ENCODE results near the gene SESN3. TPM values are rescaled to one million over a fixed set of nuclear protein-coding genes. Genes with fewer than 3 reads are reported as not detected.
"Not testable (repeated sequence)": the region's sequence is repeated elsewhere in the genome, so short reads cannot be mapped to it uniquely, and the experiment has no call there.

SESN3 gene
- total RNA-seq, 1 experiment from 2014 or later = 4.9 TPM

DNA sequence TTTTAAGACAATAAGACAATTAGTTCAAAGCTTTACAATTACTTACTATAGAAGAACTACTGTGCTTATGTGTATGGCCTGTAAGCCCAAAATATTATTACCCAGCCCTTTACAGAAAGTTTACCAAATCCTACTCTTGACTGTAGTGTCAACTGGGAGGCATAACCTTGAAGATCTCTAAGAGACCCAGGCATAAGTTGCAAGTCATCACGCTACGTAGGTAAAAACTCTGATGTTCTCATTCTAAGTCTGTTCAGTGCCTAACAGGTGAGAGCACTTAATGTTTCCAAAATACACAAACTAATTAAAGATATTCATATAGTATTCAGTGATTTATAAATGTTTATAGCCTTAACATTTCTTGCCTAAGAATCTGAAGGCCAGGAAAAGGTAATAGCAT lies 12.9 kb downstream of the SESN3 start:
- no peaks in the 10 kb centered on the region for H3K27me3 ChIP-seq (replicated peaks; ENCODE audit: insufficient read depth, low read depth, low read length, poor library complexity)
- no peak for DNase-seq (ENCODE audit: low spot score)
- H3K27ac ChIP-seq (ENCODE audit: low read depth, low read length, poor library complexity, severe bottlenecking) = no peak overlapping the region
- H3K4me3 ChIP-seq (ENCODE audit: low read depth, low read length, poor library complexity, severe bottlenecking) = no peak overlapping the region
- no peak for TF ChIP-seq EZH2 (IDR thresholded peaks at IDR 0.05; ENCODE audit: borderline replicate concordance, low read depth, low read length, poor library complexity, severe bottlenecking)
- no peak for TF ChIP-seq CTCF (conservative IDR thresholded peaks at IDR 0.05; ENCODE audit: low read depth, low read length)
- H3K36me3 ChIP-seq (ENCODE audit: insufficient read depth, low read length, poor library complexity, severe bottlenecking) = no peaks in the 10 kb centered on the region
- H3K9me3 ChIP-seq (ENCODE audit: low read depth, low read length, poor library complexity, severe bottlenecking) = no peaks in the 10 kb centered on the region
- BruUV-seq (replicated peaks) = no TSS peak
- intact Hi-C loops (cut with micrococcal nuclease; ENCODE audit: unreplicated experiment) = no loop called here
- POLR2A ChIA-PET (ENCODE audit: low non-redundant PET) = no interaction called here
- CTCF ChIA-PET = no interaction called here
- H3K4me1 ChIP-seq (ENCODE audit: insufficient read depth, low read length, poor library complexity, severe bottlenecking) = no peaks in the 10 kb centered on the region

DNA sequence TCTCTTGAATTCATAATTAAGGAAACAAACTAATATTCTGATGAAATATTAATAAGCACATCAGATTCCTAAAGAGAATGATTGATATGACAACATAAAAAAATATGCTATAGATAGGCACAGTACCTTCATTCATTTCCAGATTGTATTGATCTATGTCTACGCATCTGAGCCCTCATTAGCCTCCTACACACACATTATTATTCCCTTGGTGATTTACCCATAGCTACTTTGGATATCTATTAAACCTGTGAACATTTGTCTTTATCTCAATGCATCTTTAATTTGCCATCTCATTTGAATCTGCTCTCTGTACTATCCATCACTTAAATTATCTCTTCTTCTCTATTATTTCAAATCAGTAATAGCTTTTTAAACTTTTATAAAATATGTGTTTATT lies 18.4 kb downstream of the SESN3 start:
- intact Hi-C loops (cut with micrococcal nuclease; ENCODE audit: unreplicated experiment) = no loop called here
- Histone ChIP-seq H3K27me3 (replicated peaks; ENCODE audit: insufficient read depth, low read depth, low read length, poor library complexity) (no peaks in the 10 kb centered on the region), H3K36me3 (ENCODE audit: insufficient read depth, low read length, poor library complexity, severe bottlenecking) (no peaks in the 10 kb centered on the region), H3K4me1 (ENCODE audit: insufficient read depth, low read length, poor library complexity, severe bottlenecking) (no peaks in the 10 kb centered on the region), H3K4me3 (ENCODE audit: low read depth, low read length, poor library complexity, severe bottlenecking) (no peak overlapping the region), H3K9me3 (ENCODE audit: low read depth, low read length, poor library complexity, severe bottlenecking) (no peaks in the 10 kb centered on the region), H3K27ac (ENCODE audit: low read depth, low read length, poor library complexity, severe bottlenecking) (no peak overlapping the region)
- CTCF ChIA-PET = interaction anchor here (1.4 kb wide), 1 partner anchor 493 kb away, joined by 3 read pairs; no protein-coding TSS in a partner anchor
- POLR2A ChIA-PET (ENCODE audit: low non-redundant PET) = no interaction called here
- DNase-seq (ENCODE audit: low spot score) = no peak
- BruUV-seq (replicated peaks) = no TSS peak
- no peak for TF ChIP-seq CTCF (conservative IDR thresholded peaks at IDR 0.05; ENCODE audit: low read depth, low read length)
- no peak for TF ChIP-seq EZH2 (IDR thresholded peaks at IDR 0.05; ENCODE audit: borderline replicate concordance, low read depth, low read length, poor library complexity, severe bottlenecking)

- BruUV-seq (replicated peaks); CTCF ChIA-PET; DNase-seq (ENCODE audit: low spot score); H3K27me3 ChIP-seq (replicated peaks; ENCODE audit: insufficient read depth, low read depth, low read length, poor library complexity); H3K27ac ChIP-seq (ENCODE audit: low read depth, low read length, poor library complexity, severe bottlenecking); intact Hi-C loops (cut with micrococcal nuclease; ENCODE audit: unreplicated experiment); H3K9me3 ChIP-seq (ENCODE audit: low read depth, low read length, poor library complexity, severe bottlenecking); H3K4me1 ChIP-seq (ENCODE audit: insufficient read depth, low read length, poor library complexity, severe bottlenecking); H3K36me3 ChIP-seq (ENCODE audit: insufficient read depth, low read length, poor library complexity, severe bottlenecking); POLR2A ChIA-PET (ENCODE audit: low non-redundant PET); H3K4me3 ChIP-seq (ENCODE audit: low read depth, low read length, poor library complexity, severe bottlenecking): not testable (repeated sequence)
These were observed 21.5 kb downstream of the SESN3 start for GRCh38 chr11:95209535-95209934.

- no TSS peak for BruUV-seq (replicated peaks)
- Histone ChIP-seq H3K4me1 (ENCODE audit: insufficient read depth, low read length, poor library complexity, severe bottlenecking) (no peaks in the 10 kb centered on the region), H3K27me3 (replicated peaks; ENCODE audit: insufficient read depth, low read depth, low read length, poor library complexity) (no peaks in the 10 kb centered on the region), H3K36me3 (ENCODE audit: insufficient read depth, low read length, poor library complexity, severe bottlenecking) (no peaks in the 10 kb centered on the region), H3K27ac (ENCODE audit: low read depth, low read length, poor library complexity, severe bottlenecking) (no peak overlapping the region), H3K4me3 (ENCODE audit: low read depth, low read length, poor library complexity, severe bottlenecking) (no peak overlapping the region), H3K9me3 (ENCODE audit: low read depth, low read length, poor library complexity, severe bottlenecking) (no peaks in the 10 kb centered on the region)
- intact Hi-C loops (cut with micrococcal nuclease; ENCODE audit: unreplicated experiment) = no loop called here
- TF ChIP-seq CTCF (conservative IDR thresholded peaks at IDR 0.05; ENCODE audit: low read depth, low read length) (no peak), EZH2 (IDR thresholded peaks at IDR 0.05; ENCODE audit: borderline replicate concordance, low read depth, low read length, poor library complexity, severe bottlenecking) (no peak)
- CTCF ChIA-PET = interaction anchor here (0.6 kb wide), 1 partner anchor 504 kb away, joined by 3 read pairs; no protein-coding TSS in a partner anchor
- no peak for DNase-seq (ENCODE audit: low spot score)
- POLR2A ChIA-PET (ENCODE audit: low non-redundant PET) = no interaction called here
These were observed 30.1 kb downstream of the SESN3 start for GRCh38 chr11:95200781-95201457.

Data from A673 (cell line).